ENCODE measurements around the gene ABR. TPM values are rescaled to one million over a fixed set of nuclear protein-coding genes. Genes with fewer than 3 reads are reported as not detected.

Gene ABR
- total RNA-seq, 1 experiment from 2014 or later: 78.3 TPM

- BruUV-seq (replicated peaks): no TSS peak
- H3K9me3 Mint-ChIP-seq (ENCODE audit: unreplicated experiment): no peaks in the 10 kb centered on the region
- intact Hi-C loops (cut with micrococcal nuclease; ENCODE audit: unreplicated experiment): no loop called here
- no peak for TF ChIP-seq CTCF (IDR thresholded peaks at IDR 0.05; ENCODE audit: insufficient read depth in 1 of 2, low read depth in 1 of 2, low read length in 1 of 2, severe bottlenecking in 1 of 2, unreplicated experiment in 1 of 2)
- H3K27me3 ChIP-seq (replicated peaks; ENCODE audit: control insufficient read depth, insufficient read depth, low read length): no peaks in the 10 kb centered on the region
- CTCF ChIA-PET: no interaction called here
- H3K4me1 Mint-ChIP-seq (ENCODE audit: low read depth, unreplicated experiment): no peaks in the 10 kb centered on the region
- H3K4me3 ChIP-seq (ENCODE audit: low read depth, low read length): no peak overlapping the region
- POLR2A ChIA-PET: no interaction called here
- H3K27me3 Mint-ChIP-seq (ENCODE audit: insufficient read depth, unreplicated experiment): no peaks in the 10 kb centered on the region
- no peak overlapping the region for H3K27ac Mint-ChIP-seq (ENCODE audit: unreplicated experiment)
- no peaks in the 10 kb centered on the region for H3K9me3 ChIP-seq
- H3K4me3 Mint-ChIP-seq (ENCODE audit: unreplicated experiment): no peak overlapping the region
- H3K36me3 ChIP-seq (ENCODE audit: control insufficient read depth, insufficient read depth, low read length): no peaks in the 10 kb centered on the region
- no peak for DNase-seq
- no peaks in the 10 kb centered on the region for H3K36me3 Mint-ChIP-seq (ENCODE audit: insufficient read depth, unreplicated experiment)
- peaks cover 19% of the 10 kb centered on the region for H3K4me1 ChIP-seq
Observed at GRCh38 chr17:1211287-1211686, 31.5 kb upstream of the ABR start.

- no peak overlapping the region for H3K27ac Mint-ChIP-seq (ENCODE audit: unreplicated experiment)
- no peaks in the 10 kb centered on the region for H3K36me3 ChIP-seq (ENCODE audit: control insufficient read depth, insufficient read depth, low read length)
- ChIA-PET CTCF (no interaction called here), POLR2A (no interaction called here)
- no peak overlapping the region for H3K4me3 ChIP-seq (ENCODE audit: low read depth, low read length)
- no peaks in the 10 kb centered on the region for H3K27me3 ChIP-seq (replicated peaks; ENCODE audit: control insufficient read depth, insufficient read depth, low read length)
- peaks cover 12% of the 10 kb centered on the region for H3K4me1 ChIP-seq
- peaks cover under 1% of the 10 kb centered on the region; the same call in 1 of the 2 replicates for H3K9me3 ChIP-seq
- BruUV-seq (replicated peaks): no TSS peak
- H3K4me3 Mint-ChIP-seq (ENCODE audit: unreplicated experiment): no peak overlapping the region
- H3K36me3 Mint-ChIP-seq (ENCODE audit: insufficient read depth, unreplicated experiment): peaks cover 4% of the 10 kb centered on the region
- intact Hi-C loops (cut with micrococcal nuclease; ENCODE audit: unreplicated experiment): no loop called here
- DNase-seq: no peak
- no peaks in the 10 kb centered on the region for H3K9me3 Mint-ChIP-seq (ENCODE audit: unreplicated experiment)
- H3K27me3 Mint-ChIP-seq (ENCODE audit: insufficient read depth, unreplicated experiment): no peaks in the 10 kb centered on the region
- H3K4me1 Mint-ChIP-seq (ENCODE audit: low read depth, unreplicated experiment): no peaks in the 10 kb centered on the region
- no peak for TF ChIP-seq CTCF (IDR thresholded peaks at IDR 0.05; ENCODE audit: insufficient read depth in 1 of 2, low read depth in 1 of 2, low read length in 1 of 2, severe bottlenecking in 1 of 2, unreplicated experiment in 1 of 2)
Observed at GRCh38 chr17:1208966-1209365, 29.2 kb upstream of the ABR start.

GRCh38 chr17:1206026-1206777 lies 26.4 kb upstream of the ABR start:
- Histone ChIP-seq H3K9me3 (peaks cover 10% of the 10 kb centered on the region), H3K4me3 (ENCODE audit: low read depth, low read length) (no peak overlapping the region), H3K27me3 (replicated peaks; ENCODE audit: control insufficient read depth, insufficient read depth, low read length) (no peaks in the 10 kb centered on the region), H3K36me3 (ENCODE audit: control insufficient read depth, insufficient read depth, low read length) (no peaks in the 10 kb centered on the region), H3K4me1 (no peaks in the 10 kb centered on the region)
- no TSS peak for BruUV-seq (replicated peaks)
- POLR2A ChIA-PET: no interaction called here
- peaks cover 11% of the 10 kb centered on the region for H3K36me3 Mint-ChIP-seq (ENCODE audit: insufficient read depth, unreplicated experiment)
- H3K9me3 Mint-ChIP-seq (ENCODE audit: unreplicated experiment): no peaks in the 10 kb centered on the region
- no peaks in the 10 kb centered on the region for H3K27me3 Mint-ChIP-seq (ENCODE audit: insufficient read depth, unreplicated experiment)
- no peak overlapping the region for H3K4me3 Mint-ChIP-seq (ENCODE audit: unreplicated experiment)
- intact Hi-C loops (cut with micrococcal nuclease; ENCODE audit: unreplicated experiment): no loop called here
- H3K27ac Mint-ChIP-seq (ENCODE audit: unreplicated experiment): no peak overlapping the region
- TF ChIP-seq CTCF (IDR thresholded peaks at IDR 0.05; ENCODE audit: insufficient read depth in 1 of 2, low read depth in 1 of 2, low read length in 1 of 2, severe bottlenecking in 1 of 2, unreplicated experiment in 1 of 2): no peak
- no peaks in the 10 kb centered on the region for H3K4me1 Mint-ChIP-seq (ENCODE audit: low read depth, unreplicated experiment)
- DNase-seq: no peak
- CTCF ChIA-PET: no interaction called here

All from Caco-2 (cell line).